ENCODE results near the gene CPED1.

- no peak for TF ChIP-seq CTCF (conservative IDR thresholded peaks at IDR 0.05 in 1 of 2, IDR thresholded peaks at IDR 0.05 in 1 of 2; ENCODE audit: low read depth in 1 of 2, low read length in 2 of 2)
- TF ChIP-seq EZH2 (IDR thresholded peaks at IDR 0.05; ENCODE audit: low read length, missing control alignments): no peak
These were observed 6.2 kb downstream of the CPED1 start for GRCh38 chr7:120994512-120995410.

All from fibroblast of lung (primary cell).